Spleen (tissue), 11 donors: ENCODE data around the gene LCN2. TPM values are rescaled to one million over a fixed set of nuclear protein-coding genes. Genes with fewer than 3 reads are reported as not detected.
A peak's percentile ranks its signal among the peaks of the same experiment; 100 is the strongest.

ENCODE experiments used
- DNase-seq: peaks from one replicate; pipeline ENCODE4 v3.0.0-alpha.2; 2020
- H3K27ac ChIP-seq, 8 donors: fragments of 200-600 bp; sonication (generic) in 7 of 8; 1 replicate in 4 of 8; 2 replicates in 4 of 8; pipeline versions ENCODE4 v1.5.0 to v1.8.0; 2016 to 2021; ENCODE audit warnings: inconsistent platforms in 4 of 8, mild to moderate bottlenecking in 4 of 8, moderate library complexity in 1 of 8
- H3K27me3 ChIP-seq, 7 donors: fragments of 200-600 bp; sonication (generic) in 6 of 7; replicated peaks in 1 of 7; 1 replicate in 4 of 7; 2 replicates in 3 of 7; pipeline versions ENCODE4 v1.5.0 to v1.8.0; 2016 to 2021; ENCODE audit warnings: inconsistent platforms in 3 of 7, mild to moderate bottlenecking in 1 of 7
- H3K36me3 ChIP-seq, 6 donors: fragments of 200-600 bp; sonication (generic) in 5 of 6; 1 replicate in 4 of 6; 2 replicates in 2 of 6; pipeline versions ENCODE4 v1.5.0 to v1.8.0; 2016 to 2021; ENCODE audit warnings: inconsistent platforms in 2 of 6
- H3K4me1 ChIP-seq, 6 donors: fragments of 200-600 bp; sonication (generic) in 5 of 6; 1 replicate in 3 of 6; 2 replicates in 3 of 6; pipeline versions ENCODE4 v1.5.0 to v1.8.0; 2016 to 2021; ENCODE audit warnings: inconsistent platforms in 3 of 6
- H3K4me3 ChIP-seq, 8 donors: fragments of 200-600 bp; sonication (generic) in 7 of 8; 1 replicate in 4 of 8; 2 replicates in 4 of 8; pipeline versions ENCODE4 v1.5.0 to v1.8.0; 2016 to 2021; ENCODE audit warnings: inconsistent platforms in 4 of 8, mild to moderate bottlenecking in 4 of 8, moderate library complexity in 2 of 8
- H3K9me3 ChIP-seq, 8 donors: fragments of 200-600 bp; sonication (generic) in 7 of 8; 1 replicate in 4 of 8; 2 replicates in 4 of 8; pipeline versions ENCODE4 v1.5.0 to v1.8.0; 2016 to 2021; ENCODE audit warnings: inconsistent platforms in 4 of 8
- POLR2A ChIP-seq, 3 donors: fragments of 450-650 bp; IDR thresholded peaks; one replicate each; pipeline ENCODE4 v1.5.1; 2017; ENCODE audit warnings: antibody characterized with exemption in 3 of 3, mild to moderate bottlenecking in 1 of 3
- POLR2AphosphoS5 ChIP-seq, 3 donors: sonication (generic); formaldehyde crosslinking; IDR thresholded peaks; one replicate each; pipeline ENCODE4 v1.5.1; 2017; ENCODE audit warnings: antibody characterized with exemption in 3 of 3
- WGBS, 5 donors: extraction: QIAGEN DNeasy Blood & Tissue Kit in 3 of 5; methylation state at CpG; one replicate each; pipeline versions ENCODE4 v1.1.5 to v1.1.7; 2013 to 2018; 5-methylcytosine and 5-hydroxymethylcytosine counted together
- intact Hi-C: fragments of 100-400 bp; cut with DNase I; formaldehyde crosslinking; loops from one replicate; pipeline ENCODE4 v1.15.0; 2023; ENCODE audit warnings: low total_unique reads
- polyA plus RNA-seq, 3 donors: library from polyadenylated mRNA; stranded (reverse); fragments of 200-250 nt; gene quantifications; one replicate each; pipeline ENCODE4 v1.2.1, GENCODE V29; 2013
- total RNA-seq, 7 donors: library from RNA; depleted of rRNA in 3 of 7; stranded (reverse); fragments of >200 nt in 3 of 7; fragmentation: NEBNext Ultra II Directional in 4 of 7; extraction: Animal tissue kit (Norgen Biotek cat#: 25700) in 4 of 7; gene quantifications; one replicate each; pipeline versions ENCODE4 v1.1.0 to v1.2.1, GENCODE V29; 2016 to 2021
- TF ChIP-seq, protein P1 (sequence below), 11 experiments: fragments of 200-600 bp in 7 of 11; fragments of 450-650 bp in 4 of 11; sonication (generic) in 4 of 11; IDR thresholded peaks in 8 of 11; conservative IDR thresholded peaks in 3 of 11; 1 replicate in 7 of 11; 2 replicates in 4 of 11; pipeline versions ENCODE4 v1.4.0 to v1.8.0; 2016 to 2021; ENCODE audit warnings: antibody characterized with exemption in 11 of 11, inconsistent platforms in 4 of 11, mild to moderate bottlenecking in 1 of 11
- donor health status: healthy with polysubstance abuse.
- donor health status: DM: no; HTN: no; CAD: no; lungs with moderate emphysema.
- donor health status: DM: no; HTN: no; CAD: no.
- donor health status: Bipolar disorder and iron deficiency.
- donor health status: healthy.
- donor health status: DM: no; HTN: no; CAD: no.
- donor health status: DM: yes; HTN: yes; CAD: no.

LCN2 gene
- total and polyA plus RNA-seq, 10 donors, result 7.7 to 218 (median 15.4) TPM

- 74 to 95% (median 84%) methylated on average over 3 of the region's 3 CpGs for WGBS, 5 donors
- Histone ChIP-seq H3K27ac (no peak overlapping the region), H3K4me1 (peaks cover 0 to 12% (median 2%) of the 10 kb centered on the region in 6 donors), H3K27me3 (no peaks in the 10 kb centered on the region), H3K36me3 (no peaks in the 10 kb centered on the region), H3K9me3 (no peaks in the 10 kb centered on the region), H3K4me3 (no peak overlapping the region)
- TF ChIP-seq POLR2AphosphoS5 (IDR thresholded peaks at IDR 0.05) (no peak), POLR2A (IDR thresholded peaks at IDR 0.05) (no peak)
- TF ChIP-seq, protein P1, sequence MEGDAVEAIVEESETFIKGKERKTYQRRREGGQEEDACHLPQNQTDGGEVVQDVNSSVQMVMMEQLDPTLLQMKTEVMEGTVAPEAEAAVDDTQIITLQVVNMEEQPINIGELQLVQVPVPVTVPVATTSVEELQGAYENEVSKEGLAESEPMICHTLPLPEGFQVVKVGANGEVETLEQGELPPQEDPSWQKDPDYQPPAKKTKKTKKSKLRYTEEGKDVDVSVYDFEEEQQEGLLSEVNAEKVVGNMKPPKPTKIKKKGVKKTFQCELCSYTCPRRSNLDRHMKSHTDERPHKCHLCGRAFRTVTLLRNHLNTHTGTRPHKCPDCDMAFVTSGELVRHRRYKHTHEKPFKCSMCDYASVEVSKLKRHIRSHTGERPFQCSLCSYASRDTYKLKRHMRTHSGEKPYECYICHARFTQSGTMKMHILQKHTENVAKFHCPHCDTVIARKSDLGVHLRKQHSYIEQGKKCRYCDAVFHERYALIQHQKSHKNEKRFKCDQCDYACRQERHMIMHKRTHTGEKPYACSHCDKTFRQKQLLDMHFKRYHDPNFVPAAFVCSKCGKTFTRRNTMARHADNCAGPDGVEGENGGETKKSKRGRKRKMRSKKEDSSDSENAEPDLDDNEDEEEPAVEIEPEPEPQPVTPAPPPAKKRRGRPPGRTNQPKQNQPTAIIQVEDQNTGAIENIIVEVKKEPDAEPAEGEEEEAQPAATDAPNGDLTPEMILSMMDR (IDR thresholded peaks at IDR 0.05 in 8 of 11, conservative IDR thresholded peaks at IDR 0.05 in 3 of 11), result no peak
- peak; percentile 23 for DNase-seq
- intact Hi-C loops, result no loop called here
These were observed 11.3 kb upstream of the LCN2 start for GRCh38 chr9:128138001-128138400.

GRCh38 chr9:128139621-128140020 lies 9.6 kb upstream of the LCN2 start:
- no peaks in the 10 kb centered on the region for H3K27me3 ChIP-seq
- no peak for DNase-seq
- no peaks in the 10 kb centered on the region for H3K9me3 ChIP-seq
- 38 to 98% (median 86%) methylated on average over 3 to 14 of the region's 16 CpGs for WGBS, 5 donors
- no peaks in the 10 kb centered on the region for H3K36me3 ChIP-seq
- intact Hi-C loops, result no loop called here
- no peak overlapping the region for H3K4me3 ChIP-seq
- H3K27ac ChIP-seq, result no peak overlapping the region
- TF ChIP-seq POLR2AphosphoS5 (IDR thresholded peaks at IDR 0.05), result no peak
- TF ChIP-seq, protein P1 (IDR thresholded peaks at IDR 0.05 in 8 of 11, conservative IDR thresholded peaks at IDR 0.05 in 3 of 11), result no peak
- TF ChIP-seq POLR2A (IDR thresholded peaks at IDR 0.05), result no peak
- H3K4me1 ChIP-seq, result peaks cover 0 to 25% (median 4%) of the 10 kb centered on the region in 6 donors

DNA sequence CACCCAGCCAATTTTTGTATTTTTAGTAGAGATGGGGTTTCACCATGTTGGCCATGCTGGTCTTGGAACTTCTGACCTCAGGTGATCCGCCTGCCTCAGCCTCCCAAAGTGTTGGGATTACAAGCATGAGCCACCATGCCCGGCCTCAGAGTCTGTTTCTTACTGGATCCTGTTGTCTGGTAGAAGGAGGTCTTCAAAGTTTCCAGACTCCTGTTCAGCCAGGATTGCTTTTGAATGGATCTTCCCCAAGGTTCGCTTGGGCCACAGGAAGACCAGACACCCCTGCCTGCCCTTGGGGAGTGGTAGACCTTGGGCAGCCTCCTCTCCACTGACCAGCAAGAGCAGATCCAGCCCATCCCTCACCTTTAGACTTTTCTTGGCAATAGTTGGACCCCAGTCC lies 7.6 kb upstream of the LCN2 start:
- H3K4me3 ChIP-seq, result no peak overlapping the region
- H3K27ac ChIP-seq, result no peak overlapping the region
- peak; percentile 41 for DNase-seq
- no peak for TF ChIP-seq POLR2A (IDR thresholded peaks at IDR 0.05)
- TF ChIP-seq, protein P1 (IDR thresholded peaks at IDR 0.05 in 8 of 11, conservative IDR thresholded peaks at IDR 0.05 in 3 of 11), result no peak
- intact Hi-C loops, result no loop called here
- no peaks in the 10 kb centered on the region for H3K9me3 ChIP-seq
- H3K27me3 ChIP-seq, result no peaks in the 10 kb centered on the region
- no peaks in the 10 kb centered on the region for H3K36me3 ChIP-seq
- peaks cover 0 to 34% (median 4%) of the 10 kb centered on the region in 6 donors for H3K4me1 ChIP-seq
- WGBS, 5 donors, result 87 to 98% (median 94%) methylated on average over 3 of the region's 3 CpGs

DNA sequence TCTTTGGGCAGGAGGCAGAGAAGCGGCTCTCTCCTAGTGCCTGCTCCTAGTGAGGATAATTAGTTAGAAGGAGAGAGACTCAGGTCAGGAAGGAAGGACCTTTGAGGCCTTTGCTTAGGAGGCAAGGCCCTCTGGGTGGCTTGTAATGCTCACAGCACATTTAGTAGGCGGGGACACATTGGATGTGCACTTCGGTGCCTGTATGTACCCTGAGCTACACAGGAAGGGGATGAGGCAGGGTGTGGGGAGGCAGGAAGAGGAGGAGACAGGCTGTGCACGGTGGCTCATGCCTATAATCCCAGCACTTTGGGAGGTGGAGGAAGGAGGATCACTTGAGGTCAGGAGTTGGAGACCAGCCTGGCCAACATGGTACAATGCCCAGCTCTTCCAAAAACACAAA lies 7.2 kb upstream of the LCN2 start:
- TF ChIP-seq, protein P1 (IDR thresholded peaks at IDR 0.05 in 8 of 11, conservative IDR thresholded peaks at IDR 0.05 in 3 of 11), result no peak
- TF ChIP-seq POLR2A (IDR thresholded peaks at IDR 0.05) (no peak), POLR2AphosphoS5 (IDR thresholded peaks at IDR 0.05) (no peak)
- Histone ChIP-seq H3K4me3 (no peak overlapping the region), H3K27ac (no peak overlapping the region), H3K27me3 (no peaks in the 10 kb centered on the region), H3K4me1 (peaks cover 0 to 34% (median 4%) of the 10 kb centered on the region in 6 donors), H3K9me3 (no peaks in the 10 kb centered on the region), H3K36me3 (no peaks in the 10 kb centered on the region)
- peak; percentile 40 for DNase-seq
- intact Hi-C loops, result no loop called here
- WGBS, 5 donors, result 30 to 51% (median 49%) methylated on average over 4 of the region's 4 CpGs
